Central memory CD8-positive, alpha-beta T cell (primary cell): ENCODE measurements around the gene MAFG.

ENCODE experiments used
- ATAC-seq: fragments of 150-1000 bp; cut with Tn5 transposase; replicated peaks from 2 replicates; pipeline ENCODE4 v1.10.0; 2022; ENCODE audit warnings: mild to moderate bottlenecking, moderate FRiP score, moderate number of reproducible peaks; ENCODE audit not compliant: poor library complexity, severe bottlenecking; ENCODE audit errors: extremely low read depth
- DNase-seq, 2 donors: peaks; one replicate each; pipeline ENCODE4 v3.0.0; 2021; ENCODE audit warnings: low spot score in 2 of 2
- H3K27ac Mint-ChIP-seq: one replicate; pipeline ENCODE4 v1.8.0; 2022; ENCODE audit warnings: low read depth, mild to moderate bottlenecking, moderate library complexity, mixed read lengths
- H3K27me3 Mint-ChIP-seq: one replicate; pipeline ENCODE4 v1.8.0; 2022; ENCODE audit warnings: mixed read lengths
- H3K36me3 Mint-ChIP-seq: one replicate; pipeline ENCODE4 v1.8.0; 2022; ENCODE audit warnings: mild to moderate bottlenecking, moderate library complexity, mixed read lengths; ENCODE audit not compliant: insufficient read depth
- H3K4me1 Mint-ChIP-seq: one replicate; pipeline ENCODE4 v1.8.0; 2022; ENCODE audit warnings: mixed read lengths
- H3K4me3 Mint-ChIP-seq: one replicate; pipeline ENCODE4 v1.8.0; 2022; ENCODE audit warnings: mild to moderate bottlenecking, moderate library complexity, mixed read lengths
- H3K9me3 Mint-ChIP-seq: one replicate; pipeline ENCODE4 v1.8.0; 2022; ENCODE audit warnings: mixed read lengths

The MAFG gene

DNA sequence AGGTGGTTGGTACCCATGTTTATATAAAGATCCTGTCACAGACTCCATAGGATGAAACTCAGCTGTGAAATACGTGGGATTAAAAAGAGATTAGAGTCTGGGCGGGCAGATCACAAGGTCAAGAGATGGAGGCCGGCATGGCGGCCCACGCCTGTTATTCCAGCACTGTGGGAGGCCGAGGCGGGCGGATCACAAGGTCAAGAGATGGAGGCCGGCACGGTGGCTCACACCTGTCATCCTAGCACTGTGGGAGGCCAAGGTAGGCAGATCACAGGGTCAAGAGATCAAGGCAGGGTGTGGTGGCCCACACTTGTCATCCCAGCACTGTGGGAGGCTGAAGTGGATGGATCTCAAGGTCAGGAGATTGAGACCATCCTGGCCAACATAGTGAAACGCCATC, 32.1 kb downstream of the MAFG start:
- no peak overlapping the region for H3K27ac Mint-ChIP-seq
- H3K36me3 Mint-ChIP-seq: peaks cover 50% of the 10 kb centered on the region
- H3K4me1 Mint-ChIP-seq: peaks cover 6% of the 10 kb centered on the region
- no peak for ATAC-seq
- H3K9me3 Mint-ChIP-seq: no peaks in the 10 kb centered on the region
- H3K27me3 Mint-ChIP-seq: peaks cover under 1% of the 10 kb centered on the region
- no peak overlapping the region for H3K4me3 Mint-ChIP-seq
- no peak for DNase-seq

DNA sequence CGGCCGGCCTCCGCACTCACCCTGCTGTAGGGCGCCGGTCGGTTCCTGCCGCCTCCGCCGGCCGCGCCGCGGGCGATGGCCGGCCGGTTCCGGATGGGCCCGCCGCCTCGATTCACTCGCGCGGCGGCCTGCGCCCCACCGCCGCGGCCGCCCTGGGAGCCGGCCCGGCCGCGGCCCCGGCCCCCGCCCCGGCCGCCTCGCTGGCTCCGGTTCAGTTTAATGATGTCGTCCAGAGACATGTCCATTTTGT, 36.3 kb downstream of the MAFG start:
- DNase-seq: no peak
- H3K4me3 Mint-ChIP-seq: peak overlapping the region; percentile 94
- H3K36me3 Mint-ChIP-seq: peaks cover 58% of the 10 kb centered on the region
- peak overlapping the region; percentile 97 for H3K27ac Mint-ChIP-seq
- no peaks in the 10 kb centered on the region for H3K9me3 Mint-ChIP-seq
- H3K4me1 Mint-ChIP-seq: peaks cover 23% of the 10 kb centered on the region
- ATAC-seq: peak; percentile 0
- H3K27me3 Mint-ChIP-seq: no peaks in the 10 kb centered on the region

DNA sequence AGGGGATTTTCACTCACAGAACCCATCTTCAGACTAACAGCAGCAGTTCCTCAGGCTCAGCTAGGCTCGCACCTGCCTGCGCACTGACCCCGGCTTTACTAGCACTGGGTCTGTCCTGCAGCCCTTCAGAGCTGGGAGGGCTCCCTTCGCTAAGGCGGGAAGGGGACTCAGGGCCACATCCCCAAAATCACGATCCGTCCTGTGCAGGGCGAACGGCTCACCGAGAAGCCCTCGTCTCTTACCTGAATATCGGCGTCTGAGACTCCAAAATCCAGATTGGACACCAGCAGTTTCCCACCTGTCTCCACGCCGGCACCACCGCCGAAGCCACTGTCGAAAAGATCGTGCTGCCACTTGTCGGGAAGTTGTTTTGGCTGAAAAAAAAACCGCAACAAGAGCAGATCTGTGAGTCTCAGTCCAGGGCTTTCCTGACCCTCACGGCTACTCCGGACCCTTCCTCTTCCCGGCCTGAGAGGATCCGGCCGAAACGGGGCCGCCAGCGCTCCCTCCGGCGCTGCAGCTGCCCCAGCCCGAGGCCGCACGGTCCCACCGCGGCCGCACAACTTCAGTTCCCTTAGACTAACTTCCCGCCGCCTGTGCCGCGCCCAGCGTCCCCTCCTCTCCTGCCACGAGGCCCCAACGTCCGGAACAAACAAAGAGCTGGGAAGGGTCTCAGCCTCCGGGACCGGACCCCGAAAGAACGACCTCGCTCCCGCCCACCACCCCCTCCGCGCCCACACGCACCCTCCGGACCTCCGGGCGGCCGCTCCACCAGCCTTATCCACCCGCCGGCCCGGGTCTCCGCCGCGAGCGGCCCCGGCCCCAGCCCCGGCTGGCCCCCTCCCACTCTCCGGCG, 36.9 kb downstream of the MAFG start:
- H3K27me3 Mint-ChIP-seq: no peaks in the 10 kb centered on the region
- no peak for DNase-seq
- peaks cover 59% of the 10 kb centered on the region for H3K36me3 Mint-ChIP-seq
- no peak for ATAC-seq
- peaks cover 26% of the 10 kb centered on the region for H3K4me1 Mint-ChIP-seq
- peak overlapping the region; percentile 94 for H3K4me3 Mint-ChIP-seq
- H3K27ac Mint-ChIP-seq: peak overlapping the region; percentile 97
- no peaks in the 10 kb centered on the region for H3K9me3 Mint-ChIP-seq

DNA sequence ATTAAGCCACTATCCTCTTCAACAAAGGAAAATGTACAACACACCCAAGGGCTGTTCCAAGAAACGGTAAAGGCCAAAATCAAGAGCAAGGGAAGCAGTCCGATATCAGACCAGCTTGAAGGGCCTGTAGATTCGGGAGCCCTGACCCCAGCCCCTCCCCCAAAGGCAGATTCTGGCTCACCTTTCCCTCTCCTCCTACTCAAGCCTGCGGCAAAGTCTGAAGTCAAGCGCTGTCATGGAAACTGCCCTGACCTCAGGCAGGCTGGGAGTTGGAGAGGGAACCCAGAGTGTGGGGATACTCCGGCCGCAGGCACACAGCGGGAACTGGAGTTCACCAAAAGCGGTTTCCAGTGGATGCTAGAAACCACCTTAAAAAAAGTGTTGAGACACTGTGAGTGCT, 37.9 kb downstream of the MAFG start:
- H3K4me1 Mint-ChIP-seq: peaks cover 30% of the 10 kb centered on the region
- H3K36me3 Mint-ChIP-seq: peaks cover 53% of the 10 kb centered on the region
- H3K27ac Mint-ChIP-seq: no peak overlapping the region
- H3K9me3 Mint-ChIP-seq: no peaks in the 10 kb centered on the region
- no peaks in the 10 kb centered on the region for H3K27me3 Mint-ChIP-seq
- ATAC-seq: no peak
- DNase-seq: no peak
- peak overlapping the region; percentile 94 for H3K4me3 Mint-ChIP-seq

DNA sequence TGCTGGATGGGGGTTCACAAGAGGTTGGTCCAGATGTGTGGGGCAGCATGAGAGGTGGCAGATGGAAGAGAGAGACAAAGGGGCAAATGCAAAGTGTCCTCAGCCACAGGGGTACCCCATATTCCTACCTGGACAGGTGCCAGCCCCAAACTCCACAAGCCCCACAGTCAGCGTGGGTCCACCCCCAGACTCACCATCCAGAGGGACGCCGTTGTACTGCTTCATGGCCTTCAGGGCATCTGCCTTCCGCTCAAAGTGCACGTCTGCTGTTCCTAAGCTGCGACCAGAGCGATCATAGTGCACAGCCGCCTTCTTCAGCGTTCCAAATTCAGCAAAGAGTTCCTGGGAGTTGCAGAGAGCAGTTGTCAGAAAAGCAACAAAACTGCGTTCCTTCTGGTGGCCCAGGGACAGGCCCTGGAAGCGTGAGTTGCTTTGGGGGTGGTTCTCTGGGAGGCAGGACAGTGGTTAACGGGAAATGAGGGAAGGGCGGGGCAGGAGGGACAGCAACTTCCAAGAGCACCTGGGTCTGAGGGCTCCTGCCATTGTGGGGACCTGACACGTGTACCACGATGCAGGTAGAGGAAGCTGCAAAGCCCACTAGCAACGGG, 38.4 kb downstream of the MAFG start:
- DNase-seq: no peak
- H3K9me3 Mint-ChIP-seq: no peaks in the 10 kb centered on the region
- H3K36me3 Mint-ChIP-seq: peaks cover 48% of the 10 kb centered on the region
- peaks cover 30% of the 10 kb centered on the region for H3K4me1 Mint-ChIP-seq
- ATAC-seq: no peak
- H3K4me3 Mint-ChIP-seq: peak overlapping the region; percentile 94
- no peaks in the 10 kb centered on the region for H3K27me3 Mint-ChIP-seq
- H3K27ac Mint-ChIP-seq: no peak overlapping the region

DNA sequence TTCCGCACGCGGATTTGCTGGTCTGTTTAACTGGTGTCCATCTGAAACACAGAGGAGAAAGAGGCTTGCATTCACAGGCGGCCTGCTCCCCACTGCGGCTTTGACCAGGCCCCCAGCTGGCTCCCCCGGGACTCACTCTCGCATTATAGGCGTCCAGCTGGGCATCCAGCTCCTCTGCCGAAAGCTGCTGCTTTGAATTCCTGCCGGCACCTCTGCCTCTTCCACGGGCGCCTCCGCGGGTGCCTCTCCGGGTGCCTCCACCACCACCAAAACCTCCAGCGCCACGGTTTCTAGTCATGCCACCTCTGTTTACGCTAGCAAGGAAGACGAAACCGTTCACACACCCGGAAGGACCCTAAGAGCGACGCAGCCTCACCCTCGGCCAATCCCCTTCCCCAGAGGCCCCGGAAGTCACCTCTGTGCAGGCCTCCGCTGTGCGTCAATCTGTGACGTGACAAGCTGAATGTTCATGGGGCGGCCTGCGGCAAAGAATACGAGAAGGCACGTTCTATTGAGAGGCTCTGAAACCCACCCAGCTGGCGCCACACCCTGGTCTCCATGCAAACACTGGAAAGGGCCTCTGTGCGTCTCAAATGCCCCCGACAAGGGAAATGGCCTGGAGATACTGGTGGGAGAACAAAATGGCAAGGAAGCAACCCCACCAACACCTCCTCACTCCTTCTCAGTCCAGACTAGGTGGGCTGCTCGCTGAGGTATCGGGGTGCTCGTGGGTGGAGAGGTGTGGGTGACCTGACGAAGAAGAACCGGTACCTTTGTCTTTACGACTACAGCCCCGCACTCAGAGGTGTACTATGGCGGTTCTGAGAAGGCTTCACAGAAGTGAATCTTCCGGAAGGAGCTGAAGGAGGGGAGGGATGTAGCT, 39.2 kb downstream of the MAFG start:
- no peak for DNase-seq
- peak overlapping the region; percentile 46 for H3K27ac Mint-ChIP-seq
- H3K36me3 Mint-ChIP-seq: peaks cover 48% of the 10 kb centered on the region

DNA sequence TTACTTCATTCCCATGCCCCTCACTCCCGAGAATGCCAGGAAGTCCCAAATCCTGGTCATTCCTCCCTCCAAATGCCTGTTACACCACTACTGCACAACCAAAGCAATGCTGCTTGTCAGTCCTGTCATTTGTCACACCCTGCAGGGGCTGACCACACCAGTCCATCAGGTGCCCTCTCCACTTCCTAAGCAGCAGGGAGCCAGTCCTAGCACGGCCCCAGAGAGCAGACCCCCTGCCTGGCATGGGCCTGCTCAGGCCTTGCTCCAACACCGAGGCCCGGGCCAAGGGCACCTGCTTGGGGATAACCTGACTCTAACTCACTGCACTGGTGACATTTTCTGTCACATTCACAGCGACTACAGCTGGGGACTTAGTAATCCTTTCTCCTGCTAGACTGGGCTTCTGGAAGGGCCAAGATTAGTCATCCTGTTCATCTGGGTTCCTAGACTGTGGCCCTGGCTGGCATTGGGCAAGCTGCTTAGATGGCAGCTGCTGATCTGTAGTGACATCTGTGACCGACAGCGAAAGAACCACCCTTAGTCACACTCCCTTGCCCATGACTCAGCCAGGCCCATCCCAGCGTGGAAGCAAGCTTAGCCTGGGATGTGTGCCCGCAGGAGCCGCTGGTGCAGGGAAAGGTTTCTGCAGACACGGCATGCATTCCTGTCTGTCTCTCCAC, 41.5 kb downstream of the MAFG start:
- DNase-seq: no peak
- Mint-ChIP-seq H3K36me3 (peaks cover 52% of the 10 kb centered on the region), H3K27me3 (no peaks in the 10 kb centered on the region), H3K4me1 (peaks cover 24% of the 10 kb centered on the region), H3K4me3 (no peak overlapping the region), H3K27ac (no peak overlapping the region), H3K9me3 (no peaks in the 10 kb centered on the region)
- no peak for ATAC-seq

More for the DNA sequence above, 39.2 kb downstream of the MAFG start:
- peaks cover 30% of the 10 kb centered on the region for H3K4me1 Mint-ChIP-seq
- H3K4me3 Mint-ChIP-seq: peak overlapping the region; percentile 94
- H3K27me3 Mint-ChIP-seq: no peaks in the 10 kb centered on the region
- no peak for ATAC-seq
- no peaks in the 10 kb centered on the region for H3K9me3 Mint-ChIP-seq

DNA sequence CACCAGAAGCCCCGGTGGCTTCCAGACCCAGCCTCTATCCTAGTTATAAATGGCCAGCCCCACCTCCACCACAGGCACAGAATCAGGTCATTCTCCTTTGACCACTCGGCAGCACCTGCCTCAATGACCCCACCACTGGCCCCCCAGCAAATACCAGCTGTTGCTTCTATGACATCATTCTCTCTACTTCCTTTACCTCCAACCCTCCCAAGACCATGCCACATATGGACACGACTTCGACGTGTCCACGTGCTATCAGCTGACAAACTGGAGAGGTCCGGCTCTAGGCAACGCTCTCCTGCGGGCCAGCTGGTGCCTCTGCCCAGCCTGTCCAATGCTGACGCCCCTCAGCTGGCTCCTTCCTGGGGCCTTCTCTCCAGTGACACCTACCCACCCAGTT, 42.1 kb downstream of the MAFG start:
- Mint-ChIP-seq H3K27ac (no peak overlapping the region), H3K4me3 (no peak overlapping the region), H3K36me3 (peaks cover 49% of the 10 kb centered on the region), H3K9me3 (no peaks in the 10 kb centered on the region), H3K4me1 (peaks cover 24% of the 10 kb centered on the region), H3K27me3 (no peaks in the 10 kb centered on the region)
- no peak for ATAC-seq
- no peak for DNase-seq

DNA sequence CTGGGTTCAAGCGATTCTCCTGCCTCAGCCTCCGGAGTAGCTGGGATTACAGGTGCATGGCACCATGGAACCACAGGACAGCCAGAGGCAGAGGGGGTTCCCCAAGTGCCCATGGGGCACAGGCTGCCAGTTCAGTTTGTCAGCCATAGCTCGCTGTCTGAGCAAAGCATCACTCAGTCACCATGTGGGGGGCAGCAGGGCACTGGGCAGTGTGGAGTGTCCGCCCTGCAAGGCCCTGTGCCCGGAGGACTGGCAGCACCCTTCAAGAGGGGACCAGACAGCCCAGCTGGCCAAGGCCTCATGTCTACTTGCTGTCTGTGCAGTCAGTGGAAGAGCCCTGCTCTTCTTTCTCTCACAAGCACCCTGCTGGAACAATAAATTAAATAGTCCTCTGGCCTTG, 42.6 kb downstream of the MAFG start:
- H3K4me3 Mint-ChIP-seq: no peak overlapping the region
- H3K9me3 Mint-ChIP-seq: no peaks in the 10 kb centered on the region
- H3K27me3 Mint-ChIP-seq: no peaks in the 10 kb centered on the region
- no peak for ATAC-seq
- H3K4me1 Mint-ChIP-seq: peaks cover 24% of the 10 kb centered on the region
- H3K36me3 Mint-ChIP-seq: peaks cover 47% of the 10 kb centered on the region
- DNase-seq: no peak
- H3K27ac Mint-ChIP-seq: no peak overlapping the region

DNA sequence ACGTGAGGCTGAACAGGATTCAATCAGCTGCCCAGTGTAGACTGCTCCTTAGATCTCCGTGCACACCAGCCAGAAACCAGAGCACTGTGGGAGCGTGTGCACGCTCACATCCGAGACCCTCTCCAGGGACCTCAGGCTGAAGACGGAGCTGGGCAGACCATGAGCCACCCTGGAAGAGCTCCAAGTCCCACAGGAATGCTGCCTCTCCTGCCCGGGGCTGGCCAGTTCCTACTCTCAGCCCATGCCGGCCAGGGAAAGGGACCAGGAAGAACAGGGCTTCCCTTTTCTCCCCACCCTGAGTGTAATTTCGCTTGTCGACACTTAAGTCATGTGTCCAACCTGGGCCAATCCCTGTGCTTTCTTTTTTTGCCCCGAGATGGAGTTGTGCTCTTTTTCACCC, 43.0 kb downstream of the MAFG start:
- DNase-seq: no peak
- Mint-ChIP-seq H3K4me3 (no peak overlapping the region), H3K4me1 (peaks cover 24% of the 10 kb centered on the region), H3K27ac (no peak overlapping the region), H3K36me3 (peaks cover 50% of the 10 kb centered on the region), H3K9me3 (no peaks in the 10 kb centered on the region), H3K27me3 (no peaks in the 10 kb centered on the region)
- ATAC-seq: no peak

DNA sequence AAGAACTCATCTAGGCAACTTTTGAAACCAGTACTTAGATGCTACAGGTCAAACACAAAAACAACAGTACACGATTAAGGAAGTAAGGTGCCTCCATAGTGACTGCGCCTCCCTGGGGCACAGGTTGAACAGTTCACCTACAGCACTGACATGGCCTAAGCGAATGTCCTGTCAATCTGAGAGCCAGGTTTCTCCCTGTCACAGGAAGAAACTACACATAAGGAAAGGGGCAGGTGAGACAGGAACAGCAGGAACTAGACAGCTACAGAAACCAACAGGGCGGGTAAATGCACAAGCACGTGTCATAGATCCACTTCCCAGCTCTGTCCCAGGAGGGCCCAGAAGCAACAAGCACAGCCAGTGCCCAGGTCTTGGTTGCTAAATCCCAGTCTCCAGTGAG, 48.4 kb downstream of the MAFG start:
- Mint-ChIP-seq H3K4me1 (no peaks in the 10 kb centered on the region), H3K4me3 (no peak overlapping the region), H3K9me3 (no peaks in the 10 kb centered on the region), H3K36me3 (peaks cover 26% of the 10 kb centered on the region), H3K27ac (no peak overlapping the region), H3K27me3 (no peaks in the 10 kb centered on the region)
- DNase-seq (no peak), ATAC-seq (no peak)

DNA sequence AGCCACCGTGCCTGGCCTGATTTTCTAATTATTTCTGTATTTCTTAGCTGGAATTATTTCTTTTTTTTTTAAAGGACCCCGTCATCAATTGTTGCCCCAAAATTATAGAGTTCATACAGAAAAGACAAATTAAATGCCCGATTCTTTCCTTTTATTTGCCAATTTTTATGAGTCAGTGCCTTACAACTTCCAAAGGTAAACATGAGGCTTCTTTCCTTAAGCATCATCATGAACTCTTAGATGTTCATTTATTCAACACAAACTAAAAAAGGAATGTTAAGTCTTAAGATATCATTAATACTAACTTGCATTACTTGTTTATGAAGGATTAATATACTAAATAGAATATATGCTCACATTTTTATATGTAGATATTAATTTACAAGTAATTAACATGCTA, 49.2 kb downstream of the MAFG start:
- Mint-ChIP-seq H3K4me3 (no peak overlapping the region), H3K27me3 (no peaks in the 10 kb centered on the region), H3K9me3 (no peaks in the 10 kb centered on the region), H3K4me1 (no peaks in the 10 kb centered on the region), H3K27ac (no peak overlapping the region), H3K36me3 (peaks cover 22% of the 10 kb centered on the region)
- ATAC-seq (no peak), DNase-seq (no peak)
